ENCODE results near the gene TMED6.

- no peak for TF ChIP-seq CTCF (IDR thresholded peaks at IDR 0.05; ENCODE audit: low read depth, low read length, poor library complexity, severe bottlenecking)
- no peak for TF ChIP-seq EZH2phosphoT487 (IDR thresholded peaks at IDR 0.05; ENCODE audit: borderline replicate concordance, low read length)
These were observed 29.6 kb upstream of the TMED6 start for GRCh38 chr16:69381231-69381630.

Measured in DOHH2 (cell line).